Hindlimb muscle (tissue), 1 donor: ENCODE results near the gene MS4A15. TPM values are rescaled to one million over a fixed set of nuclear protein-coding genes. Genes with fewer than 3 reads are reported as not detected.

ENCODE experiments used
- DNase-seq: peaks from one replicate; pipeline ENCODE4 v3.0.0-alpha.2; 2013
- polyA plus RNA-seq: library from polyadenylated mRNA; unstranded; fragments of 120-200 nt; gene quantifications from one replicate; pipeline ENCODE4 v1.2.1, GENCODE V29; 2013; ENCODE audit not compliant: insufficient read length

MS4A15 gene
- polyA plus RNA-seq, 1 donor, result not detected

- no peak for DNase-seq
Observed at GRCh38 chr11:60777572-60777971, 20.9 kb downstream of the MS4A15 start.

DNA sequence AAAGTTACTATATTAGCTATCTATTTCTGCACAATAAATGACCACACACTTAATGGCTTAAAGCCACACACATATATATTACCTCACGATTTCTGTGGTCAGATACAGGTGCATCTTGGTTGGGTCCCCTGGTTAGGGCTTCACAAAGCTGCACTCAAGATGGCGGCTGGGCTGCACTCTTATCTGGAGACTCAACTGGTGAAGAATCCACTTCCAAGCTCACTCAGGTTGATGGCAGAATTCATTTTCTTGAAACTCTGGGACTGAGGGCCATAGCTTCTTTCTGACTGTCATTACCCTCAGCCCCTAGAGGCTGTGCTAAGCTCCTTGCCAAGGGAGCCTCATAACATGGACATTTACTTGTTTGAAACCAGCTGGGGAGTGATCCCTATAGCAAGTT, 23.4 kb downstream of the MS4A15 start:
- DNase-seq, result no peak

DNA sequence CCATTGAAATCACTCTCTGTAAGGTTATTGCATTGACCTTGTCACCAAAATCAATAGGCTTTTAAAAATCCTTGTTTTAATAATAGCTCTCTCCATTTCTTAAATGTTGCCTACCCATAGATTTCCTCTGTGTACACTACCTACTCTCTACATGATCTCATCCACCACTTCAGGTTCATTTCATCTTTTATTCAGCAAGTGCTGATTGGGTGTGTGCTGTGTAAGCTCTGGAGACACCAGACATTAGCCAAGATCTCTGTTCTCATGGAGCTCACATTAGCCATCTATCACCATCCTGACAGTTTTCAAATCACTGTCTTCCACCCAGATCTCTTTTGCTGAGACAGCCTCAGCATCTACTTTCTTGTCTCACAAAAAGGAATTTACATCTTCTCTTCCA, 24.1 kb downstream of the MS4A15 start:
- no peak for DNase-seq

GRCh38 chr11:60781286-60781980, 24.8 kb downstream of the MS4A15 start:
- no peak for DNase-seq

GRCh38 chr11:60781981-60782316, 25.3 kb downstream of the MS4A15 start:
- DNase-seq, result no peak

- no peak for DNase-seq
Observed at GRCh38 chr11:60782393-60783140, 25.9 kb downstream of the MS4A15 start.

DNA sequence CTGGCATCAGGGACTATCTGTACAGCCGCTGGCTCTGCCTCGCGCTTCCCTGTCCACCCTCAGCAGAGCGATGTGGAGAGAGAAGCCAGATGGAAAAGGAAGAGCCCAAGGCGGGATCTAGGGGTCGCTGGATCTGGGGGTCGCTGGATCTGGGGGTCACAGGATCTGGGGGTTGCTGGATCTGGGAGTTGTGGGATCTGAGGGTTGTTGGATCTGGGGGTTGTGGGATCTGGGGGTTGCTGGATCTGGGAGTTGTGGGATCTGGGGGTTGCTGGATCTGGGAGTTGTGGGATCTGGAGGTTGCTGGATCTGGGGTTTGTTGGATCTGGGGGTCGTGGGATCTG, 26.4 kb downstream of the MS4A15 start:
- DNase-seq, result no peak

GRCh38 chr11:60783911-60784310, 27.2 kb downstream of the MS4A15 start:
- DNase-seq, result no peak

- no peak for DNase-seq
Observed at GRCh38 chr11:60785136-60785535, 28.5 kb downstream of the MS4A15 start, which contains the start of gene MS4A10. MS4A10 (plus strand) TSS chr11:60785333; CDS start chr11:60790336, 5,003 bp downstream.

DNA sequence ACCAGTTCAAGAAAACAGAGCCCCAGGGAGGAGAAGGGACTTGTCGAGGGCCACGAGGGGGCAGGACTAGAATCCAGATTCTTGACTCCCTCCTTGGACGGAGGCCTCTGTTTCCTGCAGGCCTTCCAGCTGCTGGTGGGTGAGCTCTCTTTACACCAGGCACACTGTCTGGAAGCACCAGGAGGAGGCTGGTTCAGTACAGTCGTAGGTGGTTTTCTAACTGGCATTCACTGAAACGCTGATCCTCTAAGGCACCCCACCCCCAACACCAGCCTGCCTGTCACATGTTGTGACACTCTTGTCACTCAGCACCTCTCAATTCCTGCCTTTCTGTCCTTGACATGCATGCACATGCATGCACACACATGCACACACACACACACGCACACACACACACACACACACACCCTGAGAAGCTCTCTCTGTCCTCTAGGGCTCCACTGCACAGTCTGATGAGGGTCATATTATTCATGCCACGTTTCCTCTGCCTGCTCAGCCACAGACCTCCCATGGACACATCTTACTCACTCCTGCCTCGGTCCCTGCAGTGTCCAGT, 29.2 kb downstream of the MS4A15 start:
- DNase-seq, result no peak

DNA sequence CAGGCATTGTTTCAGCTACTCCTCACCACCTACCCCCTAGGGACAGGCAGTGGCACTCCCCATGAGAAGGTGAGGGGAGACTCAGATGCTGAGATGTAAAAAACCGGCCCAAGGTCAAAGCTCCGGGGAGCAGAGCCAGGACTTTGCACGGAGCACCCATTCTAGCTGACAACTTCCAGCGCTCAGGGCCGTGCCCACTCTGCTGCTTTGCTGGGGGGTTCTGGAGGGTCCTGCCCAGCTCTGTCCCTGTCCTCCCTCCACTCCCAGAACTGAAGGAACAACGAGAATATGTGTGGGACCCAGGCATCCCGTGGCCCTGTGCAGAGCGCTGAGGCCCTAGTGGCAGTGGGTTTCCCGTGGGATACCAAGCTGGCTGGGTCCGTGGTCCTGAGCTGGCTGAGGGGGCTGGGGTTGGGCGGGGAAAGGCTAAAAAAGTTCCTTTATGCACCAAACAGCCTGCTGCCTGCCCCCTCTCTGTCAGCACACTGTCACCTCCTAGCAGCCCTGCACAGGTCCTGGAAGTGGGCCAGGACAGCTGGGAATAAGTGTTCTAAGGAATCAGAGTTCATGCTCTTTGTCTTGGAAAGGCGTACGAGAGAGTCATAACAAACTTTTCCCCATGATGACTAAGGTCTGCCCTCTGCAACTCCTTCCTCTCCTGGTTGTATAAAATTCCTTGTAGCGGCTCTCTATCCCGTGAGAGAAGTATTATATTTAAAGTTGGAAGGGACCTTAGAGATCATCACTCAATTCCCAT, 30.3 kb downstream of the MS4A15 start:
- DNase-seq, result peak; percentile 78

DNA sequence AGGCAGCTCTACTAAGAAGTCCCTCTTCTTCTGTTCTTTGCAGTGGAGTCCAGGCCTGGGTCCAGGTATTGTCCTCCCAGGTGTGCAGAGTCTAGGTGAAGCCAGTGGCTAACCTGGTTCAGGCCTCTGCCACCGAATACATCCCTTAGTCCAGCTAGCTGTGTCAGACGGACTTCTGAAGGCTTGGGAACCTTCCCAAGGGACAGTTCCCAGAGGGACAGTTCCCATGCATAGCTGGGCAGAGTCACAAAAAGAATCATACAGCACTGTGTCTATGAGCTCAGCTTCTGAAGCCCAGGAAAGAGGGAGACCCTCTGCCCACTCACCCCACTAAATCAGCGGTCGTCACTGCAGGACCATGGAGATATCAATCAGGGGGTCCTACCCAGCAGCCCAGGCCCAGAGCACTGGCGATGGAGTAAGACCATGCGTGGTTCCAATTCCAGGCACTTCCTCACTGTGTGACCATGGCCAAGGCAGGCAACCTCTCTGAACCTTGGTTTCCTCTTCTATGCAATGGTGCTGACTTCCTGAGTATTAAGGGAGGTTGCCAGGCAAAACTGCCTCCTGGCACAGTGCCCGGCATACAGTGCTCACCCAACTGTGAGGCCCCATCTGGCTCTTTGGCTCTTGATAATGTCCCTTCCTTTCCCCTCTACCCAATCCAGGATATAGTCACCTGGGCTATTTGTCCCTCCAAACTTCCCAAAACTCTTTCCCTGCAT, 31.9 kb downstream of the MS4A15 start:
- DNase-seq, result no peak

GRCh38 chr11:60790726-60791125, 34.1 kb downstream of the MS4A15 start:
- no peak for DNase-seq

DNA sequence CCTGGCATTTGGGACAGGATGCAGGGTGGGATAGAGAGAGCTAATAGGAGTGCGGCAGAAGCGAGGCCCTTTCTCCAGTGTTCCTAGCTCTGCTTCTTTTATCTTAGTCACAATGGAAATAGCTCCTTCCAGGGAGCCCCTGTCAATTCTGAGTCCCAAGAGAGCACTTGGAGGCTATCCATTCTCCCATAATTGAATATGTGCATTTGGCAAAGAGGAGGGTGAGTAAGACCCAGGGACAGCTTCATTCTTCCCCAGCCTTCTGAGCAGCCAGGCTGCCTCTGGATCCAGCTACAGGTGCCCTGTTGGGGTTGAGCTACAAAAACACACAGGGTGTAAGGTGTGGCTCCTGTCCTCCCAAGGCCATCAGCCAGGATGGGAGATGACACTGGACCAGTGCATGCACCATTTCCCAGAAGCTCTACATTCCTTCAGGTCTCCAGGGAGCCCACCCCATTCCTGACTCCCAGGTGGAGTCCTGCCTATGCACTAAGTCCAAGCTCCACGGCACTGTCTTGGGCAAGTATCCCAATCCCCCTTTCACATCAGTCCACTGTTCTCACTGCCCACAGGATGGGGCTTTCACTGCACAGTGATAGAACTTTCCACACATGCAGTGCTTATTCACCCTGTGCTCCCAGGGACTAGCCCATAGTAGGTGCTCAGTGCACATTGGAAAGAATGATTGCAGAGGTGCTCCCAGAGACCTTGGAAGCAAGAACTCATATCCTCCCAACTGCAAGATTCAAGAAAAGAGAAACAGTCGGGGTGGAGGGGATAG, 34.7 kb downstream of the MS4A15 start:
- DNase-seq, result no peak

GRCh38 chr11:60792521-60792920, 35.9 kb downstream of the MS4A15 start:
- no peak for DNase-seq

DNA sequence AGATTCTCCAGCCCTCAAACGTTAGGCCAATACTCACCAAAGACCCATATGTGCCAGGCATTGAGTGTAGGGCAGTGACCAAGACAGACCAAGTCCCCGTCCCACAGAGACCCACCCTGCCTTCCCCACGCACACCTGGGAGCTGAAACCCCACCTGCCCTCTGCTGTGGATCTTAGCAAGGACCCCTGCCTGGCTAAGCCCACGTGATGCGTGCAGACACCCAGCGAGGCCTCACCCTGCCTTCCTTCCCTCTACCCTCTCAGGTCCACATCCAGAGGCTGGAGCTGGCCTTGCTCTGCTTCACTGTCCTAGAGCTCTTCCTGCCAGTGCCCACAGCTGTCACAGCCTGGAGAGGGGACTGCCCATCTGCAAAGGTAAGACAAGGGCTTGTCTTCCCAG, 38.6 kb downstream of the MS4A15 start:
- no peak for DNase-seq

DNA sequence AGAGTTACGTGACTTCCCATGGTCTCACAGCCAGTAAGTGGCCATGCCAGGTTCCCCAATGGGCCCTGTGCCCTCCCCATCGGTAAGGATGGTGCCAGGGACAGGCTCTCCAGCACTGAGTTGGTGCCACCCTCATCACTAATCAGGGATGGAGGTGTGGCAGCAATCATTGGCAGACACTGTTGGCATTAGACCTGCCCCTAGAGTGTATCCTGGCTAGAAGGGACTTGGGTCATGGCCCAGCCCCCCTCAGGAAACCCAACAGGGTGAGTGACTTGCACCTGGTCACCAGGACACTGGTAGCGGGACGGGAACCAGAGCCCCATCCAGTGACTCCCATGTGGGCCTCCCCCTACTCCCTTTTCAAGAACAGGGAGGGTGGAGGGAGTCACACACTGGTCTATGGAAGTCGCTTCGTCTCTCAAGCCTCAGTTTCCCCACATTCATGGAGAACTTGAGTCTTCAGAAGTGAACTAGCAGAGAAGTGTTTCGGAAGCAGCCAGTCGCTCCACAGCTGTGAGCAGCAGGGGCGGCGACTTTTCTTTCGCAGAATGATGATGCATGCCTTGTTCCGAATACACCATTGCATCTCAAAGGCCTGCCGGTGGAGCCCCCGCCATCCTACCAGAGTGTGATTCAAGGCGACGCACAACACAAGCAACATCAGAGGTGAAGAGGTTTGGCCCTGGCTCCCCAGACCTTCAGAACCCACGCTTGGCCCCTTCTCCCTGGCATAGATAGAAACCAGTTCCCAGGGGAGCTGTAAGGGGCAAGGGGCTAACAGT, 41.4 kb downstream of the MS4A15 start:
- DNase-seq, result no peak

DNA sequence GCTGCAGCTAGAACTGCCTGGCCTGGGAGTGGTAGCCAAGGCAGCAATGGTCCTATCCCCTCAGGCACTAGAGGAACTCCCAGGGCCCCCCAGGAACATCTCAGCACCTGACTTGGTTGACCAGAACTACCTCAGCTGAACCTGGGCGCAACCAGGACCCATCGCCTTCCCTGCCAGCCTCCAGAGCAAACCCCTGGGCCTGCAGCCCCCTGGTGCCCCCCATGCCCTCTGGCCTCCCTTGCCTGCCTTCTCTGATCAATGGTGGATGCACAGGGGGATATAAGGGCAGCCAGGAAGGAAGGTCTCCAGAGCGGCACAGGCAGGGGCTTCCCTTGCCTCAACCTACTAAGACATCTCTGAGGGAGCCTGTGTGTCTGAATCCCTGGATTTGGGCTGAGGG, 42.0 kb downstream of the MS4A15 start:
- DNase-seq, result no peak

DNA sequence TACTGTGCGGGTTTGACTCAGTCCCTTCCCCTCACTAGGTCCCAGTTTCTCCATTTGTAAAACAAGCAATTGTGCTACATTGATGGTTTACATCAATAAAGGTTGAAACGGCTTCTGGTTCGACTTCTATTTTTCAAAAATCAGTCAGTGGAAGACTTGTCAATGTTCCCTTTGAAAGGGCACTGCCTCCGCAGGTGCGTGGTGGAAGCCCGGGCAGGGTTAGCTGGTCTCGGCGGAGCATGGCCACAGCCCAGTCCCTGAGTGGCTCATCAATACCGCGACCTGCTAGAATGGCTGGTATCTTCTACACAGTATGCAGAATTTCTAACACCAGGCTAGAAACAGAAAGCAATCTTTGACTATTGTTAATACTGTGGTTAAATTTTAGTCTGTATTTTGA, 44.5 kb downstream of the MS4A15 start:
- no peak for DNase-seq

GRCh38 chr11:60803273-60803936, 46.7 kb downstream of the MS4A15 start:
- no peak for DNase-seq
